Measurements from ENCODE around the gene NRSN1.

Gene NRSN1

DNA sequence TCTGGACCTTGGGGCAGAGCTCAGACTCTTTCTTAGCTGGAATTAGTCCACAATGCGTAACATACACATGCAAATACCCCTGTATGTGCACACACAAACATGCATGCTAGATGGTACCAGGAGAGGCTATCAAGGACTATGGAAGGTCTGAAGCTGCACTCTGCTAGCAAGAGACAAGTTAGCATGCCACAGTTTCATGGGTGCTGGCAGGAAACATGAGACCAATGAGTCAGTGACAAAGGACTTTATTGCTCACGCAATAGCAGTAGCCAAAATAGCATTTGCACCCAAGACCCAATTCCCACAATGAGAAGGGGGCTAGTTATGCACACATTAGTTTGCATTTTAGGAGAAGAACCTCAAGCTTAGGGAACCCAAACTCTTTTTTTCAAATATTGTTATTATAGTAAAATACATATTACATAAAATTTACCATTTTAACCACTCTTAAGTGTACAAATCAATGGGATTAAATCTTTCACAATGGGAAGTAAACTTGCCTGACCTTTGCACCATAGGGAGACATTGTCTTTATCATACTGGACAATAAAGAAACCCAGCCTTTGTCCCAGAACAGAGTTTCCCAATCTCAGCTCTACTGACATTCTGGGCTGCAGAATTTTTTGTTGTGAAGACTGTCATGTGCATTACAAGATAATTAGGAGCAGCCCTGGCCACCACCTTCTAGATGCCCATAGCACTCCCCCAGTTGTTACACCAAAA, 69.1 kb downstream of the NRSN1 start:
- H3K4me3 ChIP-seq (ENCODE audit: low read depth, low read length), result no peak overlapping the region
- no peak for TF ChIP-seq CTCF (IDR thresholded peaks at IDR 0.05; ENCODE audit: control insufficient read depth, extremely low read depth, insufficient read depth)
- no peak for DNase-seq (ENCODE audit: low read depth)

DNA sequence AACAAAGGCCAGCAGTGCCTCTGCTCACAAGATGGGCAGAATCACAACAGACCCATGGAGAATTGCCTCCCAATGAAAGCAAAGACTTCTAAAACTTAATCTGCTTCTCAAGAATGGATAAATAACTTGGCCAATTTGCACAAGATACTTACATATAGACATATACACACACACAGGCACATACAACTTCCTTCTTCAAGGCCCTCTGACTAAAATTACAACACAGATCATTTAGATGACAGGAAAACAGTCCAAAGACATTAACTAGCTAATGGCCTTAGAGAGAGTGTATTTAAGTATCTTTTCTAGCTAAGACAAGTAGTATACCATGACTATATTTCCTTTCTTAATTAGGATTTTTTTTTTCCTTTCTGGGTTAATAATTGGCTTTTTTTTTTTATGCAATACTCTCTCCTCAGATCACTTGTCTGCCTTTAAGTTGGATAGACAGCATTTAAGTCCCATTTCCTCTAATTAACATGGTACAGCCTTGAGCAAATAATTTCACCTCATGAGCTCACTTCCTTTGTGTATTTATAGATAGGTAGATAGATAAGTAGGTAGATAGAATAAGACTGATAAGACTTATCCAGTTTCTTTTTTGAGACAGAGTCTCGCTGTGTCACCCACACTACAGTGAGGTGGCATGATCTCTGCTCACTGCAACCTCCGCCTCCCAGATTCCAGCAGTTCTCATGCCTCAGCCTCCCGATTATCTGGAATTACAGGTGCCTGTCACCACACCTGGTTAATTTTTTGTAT, 70.0 kb downstream of the NRSN1 start:
- no peak for TF ChIP-seq CTCF (IDR thresholded peaks at IDR 0.05; ENCODE audit: control insufficient read depth, extremely low read depth, insufficient read depth)
- no peak overlapping the region for H3K4me3 ChIP-seq (ENCODE audit: low read depth, low read length)
- DNase-seq (ENCODE audit: low read depth), result no peak

Data from LNCaP clone FGC (cell line).